Measurements from ENCODE around the gene SNX15. TPM values are rescaled to one million over a fixed set of nuclear protein-coding genes. Genes with fewer than 3 reads are reported as not detected.

SNX15 gene
- total and polyA plus RNA-seq, 2 experiments from 2014 or later, result 12.9 to 27.3 TPM

GRCh38 chr11:65059523-65059922 is 32.3 kb downstream of the SNX15 start:
- no peaks in the 10 kb centered on the region for H3K4me1 ChIP-seq (ENCODE audit: insufficient read depth)
- no peak overlapping the region for H3K27ac ChIP-seq
- H3K36me3 ChIP-seq (replicated peaks; ENCODE audit: insufficient read depth, low read depth), result no peaks in the 10 kb centered on the region
- H3K27me3 ChIP-seq, result no peaks in the 10 kb centered on the region
- no peak overlapping the region for H2AFZ ChIP-seq
- no peaks in the 10 kb centered on the region for H4K20me1 ChIP-seq (ENCODE audit: insufficient read depth, poor library complexity, severe bottlenecking)
- H3K4me3 ChIP-seq, result no peak overlapping the region
- H3K9me3 ChIP-seq (ENCODE audit: low read depth), result no peaks in the 10 kb centered on the region
- no peak for DNase-seq (ENCODE audit: low spot score)
- H3K9me2 ChIP-seq (replicated peaks; ENCODE audit: insufficient read depth), result no peaks in the 10 kb centered on the region
- H3K4me2 ChIP-seq, result no peak overlapping the region
- 62% methylated on average over 3 of the region's 3 CpGs for WGBS (ENCODE audit: low lambda C conversion rate, missing lambda C conversion rate)
- TF ChIP-seq CTCF (IDR thresholded peaks at IDR 0.05; ENCODE audit: poor library complexity) (no peak), EZH2 (IDR thresholded peaks at IDR 0.05; ENCODE audit: borderline replicate concordance) (no peak), EZH2phosphoT487 (IDR thresholded peaks at IDR 0.05; ENCODE audit: low read depth, severe bottlenecking, unreplicated experiment) (no peak)
- H3K79me2 ChIP-seq, result no peaks in the 10 kb centered on the region

- DNase-seq (ENCODE audit: low spot score), result no peak
- Histone ChIP-seq H3K27ac (no peak overlapping the region), H3K36me3 (replicated peaks; ENCODE audit: insufficient read depth, low read depth) (no peaks in the 10 kb centered on the region), H3K9me3 (ENCODE audit: low read depth) (no peaks in the 10 kb centered on the region), H3K4me2 (no peak overlapping the region), H4K20me1 (ENCODE audit: insufficient read depth, poor library complexity, severe bottlenecking) (no peaks in the 10 kb centered on the region), H3K79me2 (no peaks in the 10 kb centered on the region), H2AFZ (no peak overlapping the region), H3K27me3 (no peaks in the 10 kb centered on the region), H3K4me1 (ENCODE audit: insufficient read depth) (no peaks in the 10 kb centered on the region), H3K4me3 (no peak overlapping the region), H3K9me2 (replicated peaks; ENCODE audit: insufficient read depth) (no peaks in the 10 kb centered on the region)
- 77% methylated on average over 10 of the region's 10 CpGs for WGBS (ENCODE audit: low lambda C conversion rate, missing lambda C conversion rate)
- no peak for TF ChIP-seq CTCF (IDR thresholded peaks at IDR 0.05; ENCODE audit: poor library complexity)
- no peak for TF ChIP-seq EZH2phosphoT487 (IDR thresholded peaks at IDR 0.05; ENCODE audit: low read depth, severe bottlenecking, unreplicated experiment)
- no peak for TF ChIP-seq EZH2 (IDR thresholded peaks at IDR 0.05; ENCODE audit: borderline replicate concordance)
These were observed 33.0 kb downstream of the SNX15 start for GRCh38 chr11:65059959-65060824.

GRCh38 chr11:65060913-65061408 is 33.7 kb downstream of the SNX15 start:
- no peaks in the 10 kb centered on the region for H3K9me3 ChIP-seq (ENCODE audit: low read depth)
- H3K9me2 ChIP-seq (replicated peaks; ENCODE audit: insufficient read depth), result no peaks in the 10 kb centered on the region
- DNase-seq (ENCODE audit: low spot score), result no peak
- H3K79me2 ChIP-seq, result no peaks in the 10 kb centered on the region
- no peaks in the 10 kb centered on the region for H3K36me3 ChIP-seq (replicated peaks; ENCODE audit: insufficient read depth, low read depth)
- no peak overlapping the region for H3K4me3 ChIP-seq
- no peaks in the 10 kb centered on the region for H4K20me1 ChIP-seq (ENCODE audit: insufficient read depth, poor library complexity, severe bottlenecking)
- no peaks in the 10 kb centered on the region for H3K4me1 ChIP-seq (ENCODE audit: insufficient read depth)
- H3K4me2 ChIP-seq, result no peak overlapping the region
- TF ChIP-seq CTCF (IDR thresholded peaks at IDR 0.05; ENCODE audit: poor library complexity), result peak; percentile 10
- no peak for TF ChIP-seq EZH2phosphoT487 (IDR thresholded peaks at IDR 0.05; ENCODE audit: low read depth, severe bottlenecking, unreplicated experiment)
- no peak for TF ChIP-seq EZH2 (IDR thresholded peaks at IDR 0.05; ENCODE audit: borderline replicate concordance)
- WGBS (ENCODE audit: low lambda C conversion rate, missing lambda C conversion rate), result 62% methylated on average over 9 of the region's 9 CpGs
- H3K27ac ChIP-seq, result no peak overlapping the region
- no peak overlapping the region for H2AFZ ChIP-seq
- H3K27me3 ChIP-seq, result no peaks in the 10 kb centered on the region

All from hepatocyte (in vitro differentiated cells).